Measurements from ENCODE around the gene ARPIN. TPM values are rescaled to one million over a fixed set of nuclear protein-coding genes. Genes with fewer than 3 reads are reported as not detected.

ARPIN gene
- total RNA-seq, 5 donors from 2014 or later (not counting 1 experiment from before 2014, with no cell fraction given): 0.03 to 0.09 (median 0.06) TPM; not detected in 1

- H3K4me3 Mint-ChIP-seq: no peak overlapping the region
- no peak for DNase-seq
Observed at GRCh38 chr15:89845305-89845893, 67.4 kb downstream of the ARPIN start.

More at GRCh38 chr15:89845305-89845893, 67.4 kb downstream of the ARPIN start:
- peaks cover 36% of the 10 kb centered on the region for H3K36me3 Mint-ChIP-seq
- no peaks in the 10 kb centered on the region for H3K27me3 ChIP-seq (replicated peaks in 1 of 2; ENCODE audit: control insufficient read depth in 2 of 2, extremely low read depth in 1 of 2, insufficient read depth in 2 of 2, low read length in 1 of 2)
- H3K27ac Mint-ChIP-seq: no peak overlapping the region
- no peak overlapping the region for H3K27ac ChIP-seq (ENCODE audit: low read length)
- peaks cover 0 to 4% (median 0%) of the 10 kb centered on the region in 3 donors for H3K4me1 Mint-ChIP-seq
- CTCF ChIA-PET: no interaction called here
- H3K9me3 ChIP-seq: no peaks in the 10 kb centered on the region
- peaks cover 4 to 28% of the 10 kb centered on the region in 2 donors for H3K36me3 ChIP-seq (ENCODE audit: control insufficient read depth in 2 of 2, extremely low read depth in 1 of 2, insufficient read depth in 1 of 2, low read length in 1 of 2)
- no peak for ATAC-seq (replicated peaks in 1 of 4)
- no peaks in the 10 kb centered on the region for H3K27me3 Mint-ChIP-seq
- H3K9me3 Mint-ChIP-seq: no peaks in the 10 kb centered on the region
- H3K4me3 ChIP-seq (ENCODE audit: control insufficient read depth in 1 of 2, extremely low read depth in 1 of 2, low read length in 1 of 2): no peak overlapping the region
- 94% methylated on average over 3 of the region's 5 CpGs for WGBS (ENCODE audit: insufficient coverage)
- POLR2A ChIA-PET: no interaction called here
- H3K4me1 ChIP-seq (ENCODE audit: control insufficient read depth in 1 of 2, extremely low read depth in 1 of 2, insufficient read depth in 2 of 2, low read length in 2 of 2): no peaks in the 10 kb centered on the region

Other genes starting within 250 kb of the ARPIN start
- gene PLIN1, start 233.6 kb downstream of the ARPIN start, total RNA-seq: 1 to 10 TPM in 1 of 5 donors, under 1 TPM in 3, not detected in 1; 0.25 to 1.1 (median 0.60) TPM
- 1 to 10 TPM in 4 of 5 donors, under 1 TPM in 1; 0.91 to 4.0 (median 2.0) TPM for gene PEX11A, start 222.2 kb downstream of the ARPIN start, total RNA-seq
- under 1 TPM in 2 of 5 donors, not detected in 3; 0.13 to 0.35 TPM for gene WDR93, start 222.1 kb downstream of the ARPIN start, total RNA-seq
- gene MESP1, start 161.7 kb downstream of the ARPIN start, total RNA-seq: 1 to 10 TPM in 1 of 5 donors, under 1 TPM in 3, not detected in 1; 0.23 to 1.5 (median 0.38) TPM
- gene MESP2, start 136.6 kb downstream of the ARPIN start, total RNA-seq: not detected
- 1 to 10 TPM in 3 of 5 donors, under 1 TPM in 2; 0.89 to 2.9 (median 2.1) TPM for gene ANPEP, start 98.1 kb downstream of the ARPIN start, total RNA-seq
- gene AP3S2, start 19.0 kb downstream of the ARPIN start, total RNA-seq: 10 to 100 TPM; 22.8 to 30.5 (median 24.9) TPM
- 10 to 100 TPM; 11.8 to 21.2 (median 17.7) TPM for gene ZNF710, start 88.4 kb upstream of the ARPIN start, total RNA-seq
- 10 to 100 TPM; 45.8 to 56.1 (median 49.2) TPM for gene IDH2, start 189.5 kb upstream of the ARPIN start, total RNA-seq